ENCODE results near the gene KCTD4. TPM values are rescaled to one million over a fixed set of nuclear protein-coding genes. Genes with fewer than 3 reads are reported as not detected.

The KCTD4 gene
- total RNA-seq, 4 donors from 2014 or later = not detected

- no peak for ATAC-seq
- Histone ChIP-seq H3K27ac (peak overlapping the region; percentile 22 to 77 (median 72)), H3K4me3 (peak overlapping the region in 3 of 4 donors; percentile 13 to 26 (median 14)), H3K9me3 (no peaks in the 10 kb centered on the region), H3K36me3 (no peaks in the 10 kb centered on the region), H3K4me1 (peaks cover 19 to 29% of the 10 kb centered on the region in 2 donors), H3K27me3 (no peaks in the 10 kb centered on the region)
- intact Hi-C loops (cut with DNase I; ENCODE audit: low total_unique reads) (no loop called here), in situ Hi-C loops (cut with MboI; ENCODE audit: low sequenced_read_pairs in 4 of 4) (no loop called here)
- no peak for TF ChIP-seq POLR2A (IDR thresholded peaks at IDR 0.05)
- no peak for TF ChIP-seq CTCF (IDR thresholded peaks at IDR 0.05 in 4 of 5, conservative IDR thresholded peaks at IDR 0.05 in 1 of 5)
- no peak for DNase-seq
Measured at GRCh38 chr13:45219938-45220375, 19.1 kb upstream of the KCTD4 start.

GRCh38 chr13:45219123-45219891, 18.5 kb upstream of the KCTD4 start:
- Histone ChIP-seq H3K27me3 (no peaks in the 10 kb centered on the region), H3K27ac (peak overlapping the region; percentile 22 to 77 (median 72)), H3K36me3 (no peaks in the 10 kb centered on the region), H3K4me1 (peaks cover 19 to 30% of the 10 kb centered on the region in 2 donors), H3K9me3 (no peaks in the 10 kb centered on the region), H3K4me3 (peak overlapping the region; percentile 13 to 26 (median 15))
- in situ Hi-C loops (cut with MboI; ENCODE audit: low sequenced_read_pairs in 4 of 4) (no loop called here), intact Hi-C loops (cut with DNase I; ENCODE audit: low total_unique reads) (no loop called here)
- peak; percentile 59 to 91 for ATAC-seq
- TF ChIP-seq CTCF (IDR thresholded peaks at IDR 0.05 in 4 of 5, conservative IDR thresholded peaks at IDR 0.05 in 1 of 5) (no peak), POLR2A (IDR thresholded peaks at IDR 0.05) (no peak)
- DNase-seq = no peak

GRCh38 chr13:45218689-45219088, 17.8 kb upstream of the KCTD4 start:
- no peaks in the 10 kb centered on the region for H3K9me3 ChIP-seq
- TF ChIP-seq CTCF (IDR thresholded peaks at IDR 0.05 in 4 of 5, conservative IDR thresholded peaks at IDR 0.05 in 1 of 5) (no peak), POLR2A (IDR thresholded peaks at IDR 0.05) (no peak)
- ATAC-seq = peak in 1 of 2 donors; percentile 51
- no peaks in the 10 kb centered on the region for H3K27me3 ChIP-seq
- peak overlapping the region in 3 of 4 donors; percentile 13 to 26 (median 14) for H3K4me3 ChIP-seq
- H3K36me3 ChIP-seq = no peaks in the 10 kb centered on the region
- peak overlapping the region; percentile 22 to 77 (median 72) for H3K27ac ChIP-seq
- in situ Hi-C loops (cut with MboI; ENCODE audit: low sequenced_read_pairs in 4 of 4) = no loop called here
- intact Hi-C loops (cut with DNase I; ENCODE audit: low total_unique reads) = no loop called here
- H3K4me1 ChIP-seq = peaks cover 19 to 30% of the 10 kb centered on the region in 2 donors
- no peak for DNase-seq

DNA sequence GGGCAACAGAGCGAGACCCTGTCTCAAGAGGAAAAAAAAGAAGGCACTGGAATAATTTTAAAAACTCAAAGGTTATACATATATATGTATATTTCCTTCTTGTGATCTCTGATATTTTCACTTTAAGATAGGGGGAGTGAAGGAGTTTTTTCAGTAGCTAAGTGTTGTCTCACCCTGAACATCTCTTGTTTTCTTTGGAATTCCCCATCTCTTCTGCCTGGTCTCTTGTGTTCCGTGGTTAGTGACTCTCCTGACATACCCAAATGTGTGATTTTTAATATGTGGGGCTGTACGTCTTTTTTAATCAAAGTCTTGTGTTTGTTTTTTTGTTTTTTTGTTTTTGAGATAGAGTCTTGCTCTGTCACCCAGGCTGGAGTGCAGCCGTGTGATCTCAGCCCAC, 15.3 kb upstream of the KCTD4 start:
- Histone ChIP-seq H3K4me3 (no peak overlapping the region), H3K36me3 (no peaks in the 10 kb centered on the region), H3K27me3 (no peaks in the 10 kb centered on the region), H3K4me1 (peaks cover 19 to 30% of the 10 kb centered on the region in 2 donors), H3K27ac (peak overlapping the region in 2 of 4 donors; percentile 47 to 77), H3K9me3 (no peaks in the 10 kb centered on the region)
- ATAC-seq = no peak
- in situ Hi-C loops (cut with MboI; ENCODE audit: low sequenced_read_pairs in 4 of 4) (no loop called here), intact Hi-C loops (cut with DNase I; ENCODE audit: low total_unique reads) (no loop called here)
- no peak for DNase-seq
- TF ChIP-seq POLR2A (IDR thresholded peaks at IDR 0.05) = no peak
- TF ChIP-seq CTCF (IDR thresholded peaks at IDR 0.05 in 4 of 5, conservative IDR thresholded peaks at IDR 0.05 in 1 of 5) = no peak

All from gastrocnemius medialis (tissue), 4 donors.